Nephron progenitor cell (in vitro differentiated cells): ENCODE measurements around the gene RND3.

Experiments
- DNase-seq: peaks from one replicate; pipeline ENCODE4 v3.0.0; 2021
- H3K27ac Mint-ChIP-seq: 2 replicates; pipeline ENCODE4 v1.8.0; 2021; ENCODE audit warnings: mild to moderate bottlenecking, moderate library complexity, mixed read lengths
- H3K27me3 Mint-ChIP-seq: 2 replicates; pipeline ENCODE4 v1.8.0; 2021; ENCODE audit warnings: mild to moderate bottlenecking, low read depth, mixed read lengths; ENCODE audit not compliant: poor library complexity
- H3K36me3 Mint-ChIP-seq: 2 replicates; pipeline ENCODE4 v1.8.0; 2021; ENCODE audit warnings: low read depth, mixed read lengths
- H3K4me1 Mint-ChIP-seq: 2 replicates; pipeline ENCODE4 v1.8.0; 2021; ENCODE audit warnings: mixed read lengths
- H3K4me3 Mint-ChIP-seq: 2 replicates; pipeline ENCODE4 v1.8.0; 2021; ENCODE audit warnings: mild to moderate bottlenecking, moderate library complexity, mixed read lengths
- H3K9me3 Mint-ChIP-seq: 2 replicates; pipeline ENCODE4 v1.8.0; 2021; ENCODE audit warnings: mild to moderate bottlenecking, moderate library complexity, mixed read lengths
- TF ChIP-seq, protein P1 (sequence below): fragments of 200-600 bp; sonication (generic); IDR thresholded peaks from 2 replicates; pipeline ENCODE4 v1.5.0; 2021; ENCODE audit warnings: antibody characterized with exemption

The RND3 gene

DNA sequence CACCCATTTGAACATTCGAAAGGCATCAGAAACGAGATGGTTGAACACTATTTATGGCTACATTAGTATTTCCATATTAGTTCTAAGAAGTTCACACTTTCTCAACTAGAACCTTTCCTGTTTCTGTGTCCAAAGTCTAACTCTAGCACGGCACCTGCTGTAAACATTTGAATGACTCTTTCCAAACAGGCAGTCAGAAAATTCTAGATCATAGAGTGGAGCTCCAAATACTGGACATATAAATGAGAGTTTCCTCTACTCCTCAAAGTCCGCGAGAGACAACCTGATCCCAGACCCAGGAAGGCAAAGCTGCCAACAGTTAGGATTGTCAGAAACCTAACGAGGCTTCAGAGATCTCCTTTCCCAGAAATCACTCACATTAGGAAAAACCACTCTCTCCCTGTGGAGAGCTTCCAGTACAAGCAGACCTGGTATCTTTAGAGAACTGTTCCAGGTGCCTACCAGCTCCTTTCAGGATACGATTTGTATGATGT is 10.6 kb downstream of the RND3 start:
- TF ChIP-seq, protein P1, sequence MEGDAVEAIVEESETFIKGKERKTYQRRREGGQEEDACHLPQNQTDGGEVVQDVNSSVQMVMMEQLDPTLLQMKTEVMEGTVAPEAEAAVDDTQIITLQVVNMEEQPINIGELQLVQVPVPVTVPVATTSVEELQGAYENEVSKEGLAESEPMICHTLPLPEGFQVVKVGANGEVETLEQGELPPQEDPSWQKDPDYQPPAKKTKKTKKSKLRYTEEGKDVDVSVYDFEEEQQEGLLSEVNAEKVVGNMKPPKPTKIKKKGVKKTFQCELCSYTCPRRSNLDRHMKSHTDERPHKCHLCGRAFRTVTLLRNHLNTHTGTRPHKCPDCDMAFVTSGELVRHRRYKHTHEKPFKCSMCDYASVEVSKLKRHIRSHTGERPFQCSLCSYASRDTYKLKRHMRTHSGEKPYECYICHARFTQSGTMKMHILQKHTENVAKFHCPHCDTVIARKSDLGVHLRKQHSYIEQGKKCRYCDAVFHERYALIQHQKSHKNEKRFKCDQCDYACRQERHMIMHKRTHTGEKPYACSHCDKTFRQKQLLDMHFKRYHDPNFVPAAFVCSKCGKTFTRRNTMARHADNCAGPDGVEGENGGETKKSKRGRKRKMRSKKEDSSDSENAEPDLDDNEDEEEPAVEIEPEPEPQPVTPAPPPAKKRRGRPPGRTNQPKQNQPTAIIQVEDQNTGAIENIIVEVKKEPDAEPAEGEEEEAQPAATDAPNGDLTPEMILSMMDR: no peak
- Mint-ChIP-seq H3K9me3 (no peaks in the 10 kb centered on the region), H3K36me3 (peaks cover 52% of the 10 kb centered on the region), H3K4me3 (no peak overlapping the region), H3K27ac (peak overlapping the region; percentile 31), H3K27me3 (no peaks in the 10 kb centered on the region), H3K4me1 (peaks cover 43% of the 10 kb centered on the region)
- no peak for DNase-seq

DNA sequence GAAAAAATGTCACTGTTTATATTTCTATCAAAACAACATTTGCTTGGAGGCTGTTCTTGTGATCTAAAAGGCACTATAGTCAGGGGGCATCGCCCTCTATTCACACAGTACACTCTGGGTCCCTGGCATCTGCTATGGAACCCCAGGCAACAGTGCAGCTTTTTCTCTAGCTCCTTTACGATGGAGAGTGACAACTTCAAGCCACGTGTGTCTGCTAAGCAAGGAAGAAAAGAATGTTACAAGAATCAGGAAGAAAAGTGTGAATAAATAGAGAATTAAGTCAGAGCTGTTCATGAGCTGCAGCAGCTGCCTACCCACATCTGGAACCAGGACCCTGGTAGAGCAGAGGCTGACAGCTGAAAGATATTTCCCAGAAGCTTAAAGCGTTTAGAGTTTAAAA is 11.2 kb downstream of the RND3 start:
- H3K36me3 Mint-ChIP-seq: peaks cover 55% of the 10 kb centered on the region

DNA sequence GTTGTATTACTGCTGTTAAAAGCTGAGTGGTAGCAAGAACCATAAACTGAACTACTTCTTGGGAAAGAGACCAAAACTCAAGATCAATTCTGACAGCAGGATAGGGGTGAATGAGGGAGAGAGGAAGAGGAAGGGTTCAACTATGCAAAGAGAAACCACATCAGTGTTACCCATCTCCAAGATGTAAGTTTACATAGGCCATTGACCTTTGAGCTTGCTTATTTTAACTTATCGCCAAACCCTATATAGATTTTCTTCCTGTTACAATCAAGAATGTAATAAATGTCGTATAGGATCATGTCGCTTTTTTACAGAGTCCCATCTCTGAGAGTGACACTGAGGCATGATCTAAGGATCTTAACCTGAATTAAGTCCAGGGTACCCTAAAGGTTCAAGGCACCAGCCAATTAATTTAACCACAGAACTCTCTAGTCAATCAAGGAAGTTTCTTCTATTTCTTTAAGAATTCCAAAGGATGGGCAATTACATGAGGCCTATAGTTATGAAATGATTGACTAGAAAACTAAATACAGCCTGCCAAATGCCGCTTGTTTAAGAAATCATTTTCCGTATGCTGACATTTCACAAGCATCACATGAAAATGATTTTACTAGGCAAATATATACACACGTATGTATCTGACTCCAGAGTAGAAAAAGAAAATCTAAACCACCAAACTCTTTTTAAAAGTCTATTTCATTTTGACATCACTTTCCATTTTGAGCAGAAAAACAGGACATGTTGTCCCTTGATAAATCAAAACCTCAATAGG is 11.8 kb downstream of the RND3 start:
- peaks cover 44% of the 10 kb centered on the region for H3K4me1 Mint-ChIP-seq
- H3K4me3 Mint-ChIP-seq: no peak overlapping the region
- H3K9me3 Mint-ChIP-seq: no peaks in the 10 kb centered on the region
- H3K36me3 Mint-ChIP-seq: peaks cover 55% of the 10 kb centered on the region
- H3K27me3 Mint-ChIP-seq: no peaks in the 10 kb centered on the region
- H3K27ac Mint-ChIP-seq: peak overlapping the region; percentile 2
- DNase-seq: no peak
- TF ChIP-seq, protein P1: no peak

More for the DNA sequence above, 11.2 kb downstream of the RND3 start:
- Mint-ChIP-seq H3K4me1 (peaks cover 43% of the 10 kb centered on the region), H3K4me3 (no peak overlapping the region), H3K27me3 (no peaks in the 10 kb centered on the region), H3K27ac (no peak overlapping the region), H3K9me3 (no peaks in the 10 kb centered on the region)
- DNase-seq: no peak
- TF ChIP-seq, protein P1: no peak

DNA sequence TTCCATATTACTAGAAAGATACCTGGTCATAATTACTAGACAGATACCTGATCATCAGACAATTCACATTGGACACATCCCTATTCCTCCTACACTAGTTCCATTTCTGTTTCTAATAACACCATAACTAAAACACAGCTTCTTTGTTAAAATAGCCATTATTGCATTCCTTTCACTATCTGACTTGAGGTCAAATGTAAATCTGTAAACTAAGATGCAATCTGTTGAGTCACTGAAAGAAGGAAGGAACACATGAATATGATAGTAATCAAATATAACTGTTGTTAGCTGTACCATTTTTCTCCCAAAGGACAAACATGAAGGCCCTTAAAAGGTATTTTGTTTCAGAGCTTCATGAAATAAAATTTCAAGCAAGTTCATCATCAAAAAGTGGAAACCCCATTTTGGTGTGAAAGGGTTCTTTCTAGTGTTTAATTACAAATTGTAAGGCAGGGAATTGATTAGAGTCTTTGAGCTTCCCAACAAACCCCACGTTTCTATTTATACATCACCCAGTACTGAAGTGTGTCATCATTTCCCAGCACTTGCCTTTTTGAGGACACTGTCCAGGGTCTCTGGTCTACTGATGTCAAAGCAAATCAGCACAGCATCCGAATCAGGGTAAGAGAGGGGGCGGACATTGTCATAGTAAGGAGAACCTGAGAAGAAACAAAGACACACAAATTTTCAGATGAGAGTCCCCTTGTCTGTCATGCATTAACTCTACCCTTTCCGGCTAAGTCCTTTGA is 13.0 kb downstream of the RND3 start:
- Mint-ChIP-seq H3K36me3 (peaks cover 58% of the 10 kb centered on the region), H3K4me3 (no peak overlapping the region), H3K4me1 (peaks cover 47% of the 10 kb centered on the region), H3K27ac (no peak overlapping the region), H3K27me3 (no peaks in the 10 kb centered on the region), H3K9me3 (no peaks in the 10 kb centered on the region)
- TF ChIP-seq, protein P1: no peak
- no peak for DNase-seq

DNA sequence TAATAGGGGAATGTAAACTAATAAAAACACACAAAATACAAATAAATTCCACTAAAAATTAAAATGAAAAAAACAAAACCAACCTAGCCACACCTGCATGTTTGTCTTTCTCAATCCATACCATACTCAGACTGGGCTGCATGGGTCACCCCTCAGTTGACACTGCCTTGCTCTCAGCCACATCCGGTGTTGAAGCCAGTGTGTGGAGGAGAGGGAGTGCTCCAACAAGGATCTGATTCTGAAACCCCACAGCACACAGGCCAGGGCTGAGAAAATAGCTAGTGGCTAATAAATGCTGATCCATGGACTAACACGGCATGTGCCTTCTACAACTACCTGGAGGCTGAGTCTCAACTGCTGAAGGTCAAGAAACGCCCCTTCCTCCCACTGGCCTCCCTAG is 13.7 kb downstream of the RND3 start:
- no peaks in the 10 kb centered on the region for H3K9me3 Mint-ChIP-seq
- H3K27me3 Mint-ChIP-seq: no peaks in the 10 kb centered on the region
- DNase-seq: no peak
- peaks cover 65% of the 10 kb centered on the region for H3K36me3 Mint-ChIP-seq
- peaks cover 48% of the 10 kb centered on the region for H3K4me1 Mint-ChIP-seq
- TF ChIP-seq, protein P1: no peak
- no peak overlapping the region for H3K4me3 Mint-ChIP-seq
- H3K27ac Mint-ChIP-seq: no peak overlapping the region
